ENCODE results near the gene COMMD6. TPM values are rescaled to one million over a fixed set of nuclear protein-coding genes. Genes with fewer than 3 reads are reported as not detected.
A peak's percentile ranks its signal among the peaks of the same experiment; 100 is the strongest.

Gene COMMD6
- total and polyA plus RNA-seq, 2 of the 13 experiments (the other 11 are each of a cell fraction or from before 2014, with no cell fraction given), result 97.0 to 164 TPM

GRCh38 chr13:75479102-75479740, 58.4 kb downstream of the COMMD6 start:
- peaks cover 72% of the 10 kb centered on the region for H3K79me2 ChIP-seq (ENCODE audit: insufficient read depth, low read length)
- ATAC-seq, result no peak; the same call in 2 of the 3 replicates
- TF ChIP-seq CCAR2 (optimal IDR thresholded peaks at IDR 0.05; ENCODE audit: low read depth, low read length) (no peak), NFIC (IDR thresholded peaks at IDR 0.05; ENCODE audit: low read length) (peak; percentile 7; the same call in 1 of the 2 replicates), ASH2L (IDR thresholded peaks at IDR 0.05; ENCODE audit: insufficient read length, low read depth, low read length) (peak; percentile 5), MTA1 (CRISPR knock-in tag; IDR thresholded peaks at IDR 0.05; ENCODE audit: borderline replicate concordance) (no peak), ATF7-NPFF (CRISPR knock-in tag; IDR thresholded peaks at IDR 0.05; ENCODE audit: low read depth) (no peak), MYPOP (CRISPR knock-in tag; IDR thresholded peaks at IDR 0.05) (0 out of 2 replicates have a peak, but pooled peaks have one; percentile 21), TGIF2 (CRISPR knock-in tag; IDR thresholded peaks at IDR 0.05) (no peak), HMG20B (CRISPR knock-in tag; conservative IDR thresholded peaks at IDR 0.05) (no peak), CREB3 (CRISPR knock-in tag; IDR thresholded peaks at IDR 0.05) (no peak)
- no TSS peak for BruUV-seq (replicated peaks)
- no peak overlapping the region for H2AFZ ChIP-seq (ENCODE audit: low read length)
- ChIA-PET CTCF (ENCODE audit: low intra/inter-chr PET ratio, low total read pairs) (no interaction called here), POLR2A (interaction anchor here (1.2 to 5.1 kb wide), 2 partner anchors 9 to 20 kb away, joined by 3 to 52 read pairs; no protein-coding TSS in a partner anchor)
- H3K4me2 ChIP-seq (ENCODE audit: low read depth, low read length), result peak overlapping the region; percentile 99
- H3K4me1 ChIP-seq (ENCODE audit: insufficient read depth, low read length), result peaks cover 51% of the 10 kb centered on the region
- H3K9me3 ChIP-seq (ENCODE audit: low read length), result no peaks in the 10 kb centered on the region
- intact Hi-C loops (cut with micrococcal nuclease; ENCODE audit: unreplicated experiment) (loop anchor here (2.0 to 5.0 kb wide), 2 partner anchors 20 to 37 kb away; no protein-coding TSS in a partner anchor), in situ Hi-C loops (cut with HindIII; ENCODE audit: extremely low pct_ligation_motif_present, low pct_unique_long_range_greater_than_20kb) (no loop called here)
- peak overlapping the region; percentile 92 to 94 (median 93) for H3K4me3 ChIP-seq (replicated peaks in 1 of 3; ENCODE audit: insufficient read depth in 1 of 3, low read depth in 2 of 3, low read length in 3 of 3)
- WGBS (ENCODE audit: low lambda C conversion rate), result 7% methylated on average over 5 of the region's 5 CpGs
- H3K27me3 ChIP-seq (ENCODE audit: control insufficient read depth in 1 of 2, insufficient read depth in 2 of 2, low read length in 2 of 2), result no peaks in the 10 kb centered on the region; a peak in 2 of 5 replicates
- no peak for FAIRE-seq
- peak overlapping the region; percentile 84 for H3K9ac ChIP-seq (ENCODE audit: insufficient read depth, low read depth, low read length)
- peak overlapping the region; percentile 91 for H3K27ac ChIP-seq (ENCODE audit: extremely low read length, insufficient read depth, low read length)
- peaks cover 36% of the 10 kb centered on the region for H4K20me1 ChIP-seq (ENCODE audit: insufficient read depth, low read length)
- H3K36me3 ChIP-seq (replicated peaks in 1 of 2; ENCODE audit: control insufficient read depth in 1 of 2, insufficient read depth in 2 of 2, low read length in 2 of 2), result no peaks in the 10 kb centered on the region; a peak in 1 of 5 replicates
- DNase-seq (ENCODE audit: low spot score), result no peak

All from HepG2 (cell line).